Measurements from ENCODE around the gene KLF5.

DNA sequence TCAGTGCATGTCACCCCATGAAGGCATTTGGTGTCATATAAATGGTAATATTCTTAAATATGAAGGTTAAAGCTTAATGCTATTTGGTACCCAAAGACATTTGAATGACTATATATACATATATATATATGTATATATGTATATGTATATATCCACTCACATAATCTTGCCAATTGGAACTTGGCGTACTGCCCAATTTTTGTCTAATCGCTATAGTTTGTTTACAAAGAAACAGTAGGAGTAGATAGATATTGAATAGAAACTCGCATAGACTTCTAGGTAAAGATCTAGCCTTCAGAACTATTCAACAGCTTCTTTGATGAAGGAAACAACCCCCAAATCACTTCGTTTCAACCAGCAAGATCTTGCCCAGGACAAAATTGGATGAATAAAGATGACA is 24.1 kb downstream of the KLF5 start:
- TF ChIP-seq, protein P1, sequence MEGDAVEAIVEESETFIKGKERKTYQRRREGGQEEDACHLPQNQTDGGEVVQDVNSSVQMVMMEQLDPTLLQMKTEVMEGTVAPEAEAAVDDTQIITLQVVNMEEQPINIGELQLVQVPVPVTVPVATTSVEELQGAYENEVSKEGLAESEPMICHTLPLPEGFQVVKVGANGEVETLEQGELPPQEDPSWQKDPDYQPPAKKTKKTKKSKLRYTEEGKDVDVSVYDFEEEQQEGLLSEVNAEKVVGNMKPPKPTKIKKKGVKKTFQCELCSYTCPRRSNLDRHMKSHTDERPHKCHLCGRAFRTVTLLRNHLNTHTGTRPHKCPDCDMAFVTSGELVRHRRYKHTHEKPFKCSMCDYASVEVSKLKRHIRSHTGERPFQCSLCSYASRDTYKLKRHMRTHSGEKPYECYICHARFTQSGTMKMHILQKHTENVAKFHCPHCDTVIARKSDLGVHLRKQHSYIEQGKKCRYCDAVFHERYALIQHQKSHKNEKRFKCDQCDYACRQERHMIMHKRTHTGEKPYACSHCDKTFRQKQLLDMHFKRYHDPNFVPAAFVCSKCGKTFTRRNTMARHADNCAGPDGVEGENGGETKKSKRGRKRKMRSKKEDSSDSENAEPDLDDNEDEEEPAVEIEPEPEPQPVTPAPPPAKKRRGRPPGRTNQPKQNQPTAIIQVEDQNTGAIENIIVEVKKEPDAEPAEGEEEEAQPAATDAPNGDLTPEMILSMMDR (IDR thresholded peaks at IDR 0.05; ENCODE audit: low read length): no peak
- TF ChIP-seq EZH2 (optimal IDR thresholded peaks at IDR 0.05; ENCODE audit: low read depth, low read length): no peak

All from MM.1S (cell line).